Measurements from ENCODE around the gene USP20. TPM values are rescaled to one million over a fixed set of nuclear protein-coding genes. Genes with fewer than 3 reads are reported as not detected.

The USP20 gene
- total and polyA plus RNA-seq, 4 donors, result 8.2 to 19.8 (median 10.3) TPM

DNA sequence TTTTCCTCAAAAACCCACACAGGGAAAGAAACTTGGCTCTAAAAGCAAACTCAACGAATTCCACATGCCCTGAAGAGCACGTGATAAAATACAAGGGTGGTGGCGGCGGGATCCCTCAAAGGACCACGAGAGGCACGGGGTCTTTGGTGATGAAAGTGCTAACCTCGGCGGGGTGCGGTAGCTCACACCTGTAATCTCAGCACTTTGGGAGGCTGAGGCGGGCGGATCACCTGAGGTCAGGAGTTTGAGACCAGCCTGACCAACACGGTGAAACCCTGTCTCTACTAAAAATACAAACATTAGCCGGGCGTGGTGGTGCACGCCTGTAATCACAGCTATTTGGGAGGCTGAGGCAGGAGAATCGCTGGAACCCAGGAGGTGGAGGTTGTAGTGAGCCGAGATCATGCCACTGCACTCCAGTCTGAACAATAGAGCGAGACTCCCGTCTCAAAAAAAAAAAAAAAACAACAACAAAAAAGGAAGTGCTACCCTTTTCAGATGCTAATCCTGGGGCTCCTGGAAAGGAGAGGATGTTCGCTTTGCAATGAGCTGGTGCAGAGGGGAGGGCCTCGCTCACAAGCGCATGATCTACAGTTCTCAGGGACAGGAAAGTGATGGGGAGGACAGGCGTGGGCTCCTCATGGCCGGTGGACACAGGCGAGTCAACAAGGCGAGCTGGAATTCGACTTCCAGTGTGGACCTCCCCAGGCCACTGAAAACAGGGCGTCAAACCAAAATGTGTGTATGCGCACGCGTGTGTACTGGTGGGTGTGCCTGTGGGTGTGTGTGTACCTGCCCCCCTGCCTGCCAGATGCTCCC is 54.1 kb downstream of the USP20 start:
- Histone ChIP-seq H3K9me3 (ENCODE audit: control insufficient read depth in 4 of 4, low read length in 3 of 4) (no peaks in the 10 kb centered on the region), H3K4me3 (ENCODE audit: low read depth in 1 of 3, low read length in 3 of 3) (no peak overlapping the region), H3K9ac (ENCODE audit: low read depth in 1 of 2, low read length in 2 of 2) (no peak overlapping the region), H3K36me3 (ENCODE audit: control insufficient read depth in 4 of 4, insufficient read depth in 3 of 4, low read depth in 1 of 4, low read length in 3 of 4) (peaks cover 0 to 9% (median 1%) of the 10 kb centered on the region in 4 donors), H3K27ac (ENCODE audit: low read depth in 1 of 2, low read length in 2 of 2) (peak overlapping the region; percentile 70 to 71), H3K27me3 (ENCODE audit: control insufficient read depth in 4 of 4, insufficient read depth in 4 of 4, low read length in 3 of 4) (no peaks in the 10 kb centered on the region), H3K4me1 (ENCODE audit: control insufficient read depth in 4 of 4, insufficient read depth in 4 of 4, low read length in 3 of 4) (peaks cover 5 to 27% (median 15%) of the 10 kb centered on the region in 4 donors)
- TF ChIP-seq FOXA1 (IDR thresholded peaks at IDR 0.05) (no peak), CTCF (IDR thresholded peaks at IDR 0.05; ENCODE audit: low read depth, low read length, missing input control) (no peak), HNF4A (conservative IDR thresholded peaks at IDR 0.05) (no peak), RAD21 (IDR thresholded peaks at IDR 0.05) (no peak), JUND (IDR thresholded peaks at IDR 0.05) (no peak), NR2F2 (IDR thresholded peaks at IDR 0.05) (no peak), TAF1 (conservative IDR thresholded peaks at IDR 0.05) (no peak), RXRA (IDR thresholded peaks at IDR 0.05) (no peak), YY1 (IDR thresholded peaks at IDR 0.05) (no peak), GABPA (IDR thresholded peaks at IDR 0.05 in 1 of 2, conservative IDR thresholded peaks at IDR 0.05 in 1 of 2) (no peak), EGR1 (IDR thresholded peaks at IDR 0.05; ENCODE audit: low read depth in 2 of 2) (no peak), MAX (IDR thresholded peaks at IDR 0.05) (no peak)
- TF ChIP-seq, protein P1, sequence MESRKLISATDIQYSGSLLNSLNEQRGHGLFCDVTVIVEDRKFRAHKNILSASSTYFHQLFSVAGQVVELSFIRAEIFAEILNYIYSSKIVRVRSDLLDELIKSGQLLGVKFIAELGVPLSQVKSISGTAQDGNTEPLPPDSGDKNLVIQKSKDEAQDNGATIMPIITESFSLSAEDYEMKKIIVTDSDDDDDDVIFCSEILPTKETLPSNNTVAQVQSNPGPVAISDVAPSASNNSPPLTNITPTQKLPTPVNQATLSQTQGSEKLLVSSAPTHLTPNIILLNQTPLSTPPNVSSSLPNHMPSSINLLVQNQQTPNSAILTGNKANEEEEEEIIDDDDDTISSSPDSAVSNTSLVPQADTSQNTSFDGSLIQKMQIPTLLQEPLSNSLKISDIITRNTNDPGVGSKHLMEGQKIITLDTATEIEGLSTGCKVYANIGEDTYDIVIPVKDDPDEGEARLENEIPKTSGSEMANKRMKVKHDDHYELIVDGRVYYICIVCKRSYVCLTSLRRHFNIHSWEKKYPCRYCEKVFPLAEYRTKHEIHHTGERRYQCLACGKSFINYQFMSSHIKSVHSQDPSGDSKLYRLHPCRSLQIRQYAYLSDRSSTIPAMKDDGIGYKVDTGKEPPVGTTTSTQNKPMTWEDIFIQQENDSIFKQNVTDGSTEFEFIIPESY (IDR thresholded peaks at IDR 0.05), result no peak
- no peak for DNase-seq (ENCODE audit: low spot score)
- 89% methylated on average over 31 of the region's 31 CpGs for WGBS

DNA sequence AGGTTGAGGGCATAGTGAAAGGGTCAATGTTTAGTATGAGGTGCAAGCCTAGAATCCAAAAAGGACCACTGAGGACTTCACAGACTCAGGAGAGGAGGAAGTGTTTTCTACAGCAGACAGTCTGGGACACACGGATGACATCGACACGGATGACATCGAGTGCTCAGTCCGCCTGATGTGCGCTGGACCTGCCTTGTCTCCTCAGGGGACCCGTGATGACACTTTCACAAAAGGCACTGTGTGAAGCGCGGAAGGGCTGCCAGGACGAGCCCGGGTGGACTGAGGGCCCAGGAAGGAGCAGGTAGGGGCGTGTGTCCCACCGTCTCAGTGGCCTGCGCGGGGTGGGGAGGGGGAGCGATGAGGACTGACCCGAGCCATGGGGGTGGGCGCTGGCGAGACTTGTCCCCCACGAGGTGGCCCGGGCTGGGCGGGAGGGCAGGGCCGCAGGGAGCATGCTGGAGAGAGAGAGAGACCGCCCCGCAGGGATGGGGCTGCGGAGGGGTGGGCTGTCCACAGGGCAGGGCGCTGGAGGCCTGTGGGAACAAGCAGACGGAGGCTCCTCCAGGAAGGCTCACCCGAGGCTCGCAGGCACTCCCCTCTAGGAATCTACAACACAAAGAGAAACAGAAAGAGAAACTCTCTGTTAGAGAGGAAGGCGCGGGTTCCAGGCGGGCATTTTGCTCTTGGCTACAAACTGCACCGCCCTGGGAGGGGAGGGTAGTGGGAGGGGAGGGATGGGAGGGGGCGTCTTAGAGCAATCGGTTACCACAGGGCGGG is 54.9 kb downstream of the USP20 start:
- Histone ChIP-seq H3K36me3 (ENCODE audit: control insufficient read depth in 4 of 4, insufficient read depth in 3 of 4, low read depth in 1 of 4, low read length in 3 of 4) (peaks cover 0 to 11% (median 1%) of the 10 kb centered on the region in 4 donors), H3K9me3 (ENCODE audit: control insufficient read depth in 4 of 4, low read length in 3 of 4) (no peaks in the 10 kb centered on the region), H3K27ac (ENCODE audit: low read depth in 1 of 2, low read length in 2 of 2) (peak overlapping the region; percentile 70 to 71), H3K4me3 (ENCODE audit: low read depth in 1 of 3, low read length in 3 of 3) (no peak overlapping the region), H3K9ac (ENCODE audit: low read depth in 1 of 2, low read length in 2 of 2) (no peak overlapping the region), H3K27me3 (ENCODE audit: control insufficient read depth in 4 of 4, insufficient read depth in 4 of 4, low read length in 3 of 4) (no peaks in the 10 kb centered on the region), H3K4me1 (ENCODE audit: control insufficient read depth in 4 of 4, insufficient read depth in 4 of 4, low read length in 3 of 4) (peaks cover 3 to 19% (median 9%) of the 10 kb centered on the region in 4 donors)
- TF ChIP-seq YY1 (IDR thresholded peaks at IDR 0.05) (no peak), RXRA (IDR thresholded peaks at IDR 0.05) (no peak), HNF4G (IDR thresholded peaks at IDR 0.05) (no peak), ATF3 (IDR thresholded peaks at IDR 0.05) (no peak), CTCF (IDR thresholded peaks at IDR 0.05; ENCODE audit: low read depth, low read length, missing input control) (no peak), EGR1 (IDR thresholded peaks at IDR 0.05; ENCODE audit: low read depth in 2 of 2) (no peak), RAD21 (IDR thresholded peaks at IDR 0.05) (no peak), REST (IDR thresholded peaks at IDR 0.05) (no peak)
- 82% methylated on average over 37 of the region's 37 CpGs for WGBS
- DNase-seq (ENCODE audit: low spot score), result no peak
